GM12872 (cell line): Measurements from ENCODE around the gene TTC31.

Experiments used
- CTCF ChIP-seq: IDR thresholded peaks from 3 replicates; pipeline ENCODE4 v1.5.1; 2011; ENCODE audit warnings: low read depth, mild to moderate bottlenecking, low read length, moderate library complexity; ENCODE audit not compliant: insufficient read depth

Gene TTC31

GRCh38 chr2:74516650-74517049, 33.8 kb downstream of the TTC31 start:
- no peak for TF ChIP-seq CTCF

DNA sequence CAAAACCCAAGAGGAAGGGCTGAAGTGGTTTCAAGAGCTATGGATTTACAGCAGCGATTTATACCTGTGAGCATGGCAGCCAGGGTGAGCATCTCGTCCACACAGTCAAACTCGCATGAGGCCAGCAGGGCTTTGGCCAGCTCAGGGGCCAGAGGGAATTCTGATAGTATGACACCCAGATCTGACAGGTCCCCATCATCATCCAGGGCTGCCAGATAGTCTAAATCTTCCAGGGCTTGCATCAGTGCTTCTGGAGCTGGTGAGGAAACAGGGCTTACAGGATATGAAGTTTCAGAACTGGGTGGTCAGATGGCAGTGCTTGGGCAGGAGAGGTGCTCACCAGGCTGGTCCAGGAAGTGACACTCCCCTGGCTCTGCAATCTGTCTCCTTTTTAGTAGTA, 39.6 kb downstream of the TTC31 start:
- no peak for TF ChIP-seq CTCF

- no peak for TF ChIP-seq CTCF
Observed at GRCh38 chr2:74524005-74524404, 41.1 kb downstream of the TTC31 start.

GRCh38 chr2:74524955-74525716, 42.3 kb downstream of the TTC31 start:
- no peak for TF ChIP-seq CTCF

DNA sequence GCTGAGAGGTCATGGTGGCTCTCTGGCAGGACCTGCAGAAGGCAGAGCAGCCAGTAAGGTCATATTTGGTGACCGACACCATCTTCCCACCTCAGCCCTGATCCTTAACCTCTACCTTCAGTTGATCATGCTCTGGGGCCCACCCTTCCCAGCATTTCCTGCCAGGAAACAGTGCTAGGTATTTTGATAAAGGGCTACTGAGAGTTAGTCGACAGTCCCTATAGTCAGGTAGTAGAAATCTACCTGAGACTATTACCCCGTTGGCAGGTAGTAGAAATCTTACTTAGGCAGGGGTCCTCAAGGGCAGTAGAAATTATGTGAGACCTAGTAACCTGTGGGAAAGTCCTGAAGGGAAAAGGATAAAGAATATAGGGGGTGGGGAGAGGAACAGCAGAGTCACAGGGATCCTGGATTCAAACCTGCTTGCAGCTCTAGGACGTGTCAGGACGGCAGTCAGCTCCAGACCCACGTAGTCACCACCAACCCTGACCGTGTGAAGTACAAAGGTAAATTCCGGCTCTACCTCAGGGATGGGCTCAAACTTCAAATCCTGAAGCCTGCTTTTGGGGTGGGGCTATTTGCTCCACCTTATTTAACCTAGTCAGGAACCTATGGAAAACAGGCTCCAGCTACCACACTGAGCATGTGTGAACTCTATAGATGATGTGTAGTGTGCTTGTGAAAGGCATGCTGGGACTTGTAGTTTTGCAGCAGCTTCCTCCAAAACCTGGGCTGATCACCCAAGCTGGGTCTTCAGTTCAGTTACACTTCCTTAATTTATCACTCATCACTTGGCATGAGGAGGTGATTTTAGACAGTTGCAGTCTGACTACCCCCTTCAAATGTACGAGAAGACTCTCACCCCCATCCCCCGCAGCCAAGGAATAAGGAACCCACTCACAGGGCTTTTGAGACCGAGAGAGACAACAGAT, 43.1 kb downstream of the TTC31 start, which contains the start of gene DQX1:
DQX1 (minus strand) TSS at position 515 of the 932 bp plus-strand sequence; CDS start at position 13, 502 bp downstream.
- TF ChIP-seq CTCF, result no peak

DNA sequence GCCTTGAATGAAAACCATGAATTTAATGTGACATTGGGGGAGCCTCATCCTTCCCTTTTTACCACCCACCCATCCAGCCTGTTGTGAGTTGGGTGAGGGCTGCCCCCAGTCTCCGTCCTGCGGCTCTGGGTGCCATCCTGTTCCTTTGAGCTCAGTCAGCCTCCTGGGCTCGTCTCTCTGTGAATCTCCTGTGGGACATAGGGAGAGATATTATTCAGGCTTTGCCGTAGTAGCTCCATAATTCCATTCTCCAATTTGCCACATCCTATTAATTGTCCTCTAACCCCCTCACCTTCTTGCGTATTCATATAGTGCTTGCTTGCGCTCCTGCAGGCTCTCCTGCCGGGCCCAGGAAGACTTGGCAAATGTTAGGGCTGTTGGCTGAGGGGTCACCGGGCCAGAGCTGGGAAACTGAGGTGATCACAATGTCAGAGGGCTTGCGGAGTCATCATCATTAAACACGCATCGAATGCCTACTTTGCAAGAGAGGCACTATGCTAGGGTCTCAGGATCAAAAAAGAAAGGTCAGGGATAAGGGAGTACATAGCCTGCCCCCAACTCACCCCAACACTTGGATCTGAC, 43.9 kb downstream of the TTC31 start:
- no peak for TF ChIP-seq CTCF

- no peak for TF ChIP-seq CTCF
Observed at GRCh38 chr2:74527741-74528140, 44.9 kb downstream of the TTC31 start.
